ENCODE results near the gene STRAP. TPM values are rescaled to one million over a fixed set of nuclear protein-coding genes. Genes with fewer than 3 reads are reported as not detected.
A peak's percentile ranks its signal among the peaks of the same experiment; 100 is the strongest.

Gene STRAP
- total and polyA plus RNA-seq, 2 of the 4 experiments (the other 2 are of a cell fraction), result 82.1 to 98.1 TPM

DNA sequence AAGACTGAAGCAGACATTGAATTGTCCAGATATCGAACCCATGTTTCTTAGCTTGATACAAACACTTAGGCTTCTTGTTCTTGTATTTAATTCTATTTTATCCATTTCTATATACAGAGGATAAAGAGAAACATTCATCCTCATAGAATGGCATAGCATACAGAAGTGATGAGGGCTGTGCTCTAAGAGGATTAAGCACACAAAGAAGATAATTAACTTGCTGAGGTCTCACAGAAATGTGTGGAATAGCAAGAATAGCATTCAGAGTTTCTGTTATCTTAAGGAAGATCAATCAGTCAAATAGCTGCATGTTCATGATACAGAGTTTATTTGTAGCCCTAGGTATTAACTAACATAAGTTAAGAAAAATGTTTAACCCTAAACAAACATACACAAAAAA, 27.3 kb upstream of the STRAP start:
- H4K5ac ChIP-seq (ENCODE audit: low read depth, low read length), result no peak overlapping the region
- no peak overlapping the region for H2AK5ac ChIP-seq (ENCODE audit: low read depth, low read length)
- intact Hi-C loops (cut with micrococcal nuclease) (loop anchor here (5.0 to 10.0 kb wide), 2 partner anchors 83 to 160 kb away; no protein-coding TSS in a partner anchor), dilution Hi-C loops (cut with HindIII; ENCODE audit: low sequenced_read_pairs, unreplicated experiment) (no loop called here), in situ Hi-C loops (cut with MboI; ENCODE audit: low sequenced_read_pairs) (loop anchor here (5.0 kb wide), 2 partner anchors 258 to 583 kb away; no protein-coding TSS in a partner anchor)
- H2BK20ac ChIP-seq (ENCODE audit: low read depth, low read length), result no peak overlapping the region
- H4K8ac ChIP-seq (ENCODE audit: low read depth in 2 of 2, low read length in 2 of 2), result no peak overlapping the region
- peak overlapping the region; percentile 71; the same call in 1 of the 2 replicates for H2BK120ac ChIP-seq (ENCODE audit: low read depth, low read length)
- no peak overlapping the region for H3K27ac ChIP-seq (ENCODE audit: insufficient read depth, low read length)
- no peak overlapping the region for H3K23ac ChIP-seq (ENCODE audit: low read depth, low read length)
- H3K9ac ChIP-seq (ENCODE audit: low read depth, low read length), result no peak overlapping the region; the same call in 1 of the 2 replicates
- no peaks in the 10 kb centered on the region for H3K36me3 ChIP-seq (ENCODE audit: control insufficient read depth, insufficient read depth, low read length)
- no peak overlapping the region; the same call in 2 of the 3 replicates for H2BK15ac ChIP-seq (ENCODE audit: low read depth, low read length)
- H3K79me1 ChIP-seq (ENCODE audit: low read depth in 1 of 2, low read length in 2 of 2), result no peaks in the 10 kb centered on the region
- no peak overlapping the region for H2AK9ac ChIP-seq (replicated peaks; ENCODE audit: low read depth, low read length, poor library complexity)
- H3K27me3 ChIP-seq (ENCODE audit: control insufficient read depth, insufficient read depth, low read length), result no peaks in the 10 kb centered on the region
- CTCF ChIA-PET, result interaction anchor here (0.9 to 1.0 kb wide), 5 partner anchors 57 to 280 kb away, joined by 3 to 7 read pairs (median 4); no protein-coding TSS in a partner anchor
- H2AFZ ChIP-seq (replicated peaks; ENCODE audit: low read length, poor library complexity), result no peak overlapping the region
- DNase-seq (no peak), ATAC-seq (ENCODE audit: low read depth) (no peak)
- H3K4me2 ChIP-seq (ENCODE audit: low read depth, low read length), result no peak overlapping the region
- BruUV-seq (replicated peaks), result no TSS peak
- TF ChIP-seq FOS (IDR thresholded peaks at IDR 0.05; ENCODE audit: low read depth, low read length) (no peak), MAZ (IDR thresholded peaks at IDR 0.05; ENCODE audit: borderline replicate concordance, low read depth, low read length) (no peak), CHD1 (IDR thresholded peaks at IDR 0.05; ENCODE audit: low read depth, low read length) (no peak), RCOR1 (IDR thresholded peaks at IDR 0.05; ENCODE audit: insufficient replicate concordance, low read length) (no peak), RFX5 (IDR thresholded peaks at IDR 0.05; ENCODE audit: low read depth, low read length) (no peak), MXI1 (IDR thresholded peaks at IDR 0.05; ENCODE audit: borderline replicate concordance, low read depth, low read length) (no peak), RAD21 (IDR thresholded peaks at IDR 0.05; ENCODE audit: low read length) (no peak), NFE2L2 (IDR thresholded peaks at IDR 0.05; ENCODE audit: low read depth, low read length) (no peak), MAFK (IDR thresholded peaks at IDR 0.05; ENCODE audit: low read depth, low read length) (no peak), BHLHE40 (IDR thresholded peaks at IDR 0.05; ENCODE audit: low read depth, low read length) (no peak), CEBPB (IDR thresholded peaks at IDR 0.05; ENCODE audit: low read depth, low read length) (no peak), POLR2A (IDR thresholded peaks at IDR 0.05; ENCODE audit: low read depth, low read length) (no peak), SMC3 (IDR thresholded peaks at IDR 0.05; ENCODE audit: low read depth, low read length) (no peak)
- TF ChIP-seq, protein P1, sequence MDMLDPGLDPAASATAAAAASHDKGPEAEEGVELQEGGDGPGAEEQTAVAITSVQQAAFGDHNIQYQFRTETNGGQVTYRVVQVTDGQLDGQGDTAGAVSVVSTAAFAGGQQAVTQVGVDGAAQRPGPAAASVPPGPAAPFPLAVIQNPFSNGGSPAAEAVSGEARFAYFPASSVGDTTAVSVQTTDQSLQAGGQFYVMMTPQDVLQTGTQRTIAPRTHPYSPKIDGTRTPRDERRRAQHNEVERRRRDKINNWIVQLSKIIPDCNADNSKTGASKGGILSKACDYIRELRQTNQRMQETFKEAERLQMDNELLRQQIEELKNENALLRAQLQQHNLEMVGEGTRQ (IDR thresholded peaks at IDR 0.05; ENCODE audit: low read depth, low read length), result no peak
- TF ChIP-seq, protein P2, sequence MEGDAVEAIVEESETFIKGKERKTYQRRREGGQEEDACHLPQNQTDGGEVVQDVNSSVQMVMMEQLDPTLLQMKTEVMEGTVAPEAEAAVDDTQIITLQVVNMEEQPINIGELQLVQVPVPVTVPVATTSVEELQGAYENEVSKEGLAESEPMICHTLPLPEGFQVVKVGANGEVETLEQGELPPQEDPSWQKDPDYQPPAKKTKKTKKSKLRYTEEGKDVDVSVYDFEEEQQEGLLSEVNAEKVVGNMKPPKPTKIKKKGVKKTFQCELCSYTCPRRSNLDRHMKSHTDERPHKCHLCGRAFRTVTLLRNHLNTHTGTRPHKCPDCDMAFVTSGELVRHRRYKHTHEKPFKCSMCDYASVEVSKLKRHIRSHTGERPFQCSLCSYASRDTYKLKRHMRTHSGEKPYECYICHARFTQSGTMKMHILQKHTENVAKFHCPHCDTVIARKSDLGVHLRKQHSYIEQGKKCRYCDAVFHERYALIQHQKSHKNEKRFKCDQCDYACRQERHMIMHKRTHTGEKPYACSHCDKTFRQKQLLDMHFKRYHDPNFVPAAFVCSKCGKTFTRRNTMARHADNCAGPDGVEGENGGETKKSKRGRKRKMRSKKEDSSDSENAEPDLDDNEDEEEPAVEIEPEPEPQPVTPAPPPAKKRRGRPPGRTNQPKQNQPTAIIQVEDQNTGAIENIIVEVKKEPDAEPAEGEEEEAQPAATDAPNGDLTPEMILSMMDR (conservative IDR thresholded peaks at IDR 0.05; ENCODE audit: low read depth, low read length), result no peak
- TF ChIP-seq, protein P3, sequence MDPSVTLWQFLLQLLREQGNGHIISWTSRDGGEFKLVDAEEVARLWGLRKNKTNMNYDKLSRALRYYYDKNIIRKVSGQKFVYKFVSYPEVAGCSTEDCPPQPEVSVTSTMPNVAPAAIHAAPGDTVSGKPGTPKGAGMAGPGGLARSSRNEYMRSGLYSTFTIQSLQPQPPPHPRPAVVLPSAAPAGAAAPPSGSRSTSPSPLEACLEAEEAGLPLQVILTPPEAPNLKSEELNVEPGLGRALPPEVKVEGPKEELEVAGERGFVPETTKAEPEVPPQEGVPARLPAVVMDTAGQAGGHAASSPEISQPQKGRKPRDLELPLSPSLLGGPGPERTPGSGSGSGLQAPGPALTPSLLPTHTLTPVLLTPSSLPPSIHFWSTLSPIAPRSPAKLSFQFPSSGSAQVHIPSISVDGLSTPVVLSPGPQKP (IDR thresholded peaks at IDR 0.05; ENCODE audit: borderline replicate concordance, low read depth, low read length), result no peak
- no peak overlapping the region for H3K4me3 ChIP-seq (ENCODE audit: insufficient read depth, low read depth, low read length)
- no peaks in the 10 kb centered on the region for H4K20me1 ChIP-seq (ENCODE audit: insufficient read depth, low read length)
- POLR2A ChIA-PET (ENCODE audit: unreplicated experiment), result no interaction called here
- 0 out of 2 replicates have a peak, but pooled peaks cover 3% of the 10 kb centered on the region for H3K9me1 ChIP-seq (ENCODE audit: insufficient read depth, low read length)
- H3K4me1 ChIP-seq (ENCODE audit: control insufficient read depth, insufficient read depth, low read length), result peaks cover 13% of the 10 kb centered on the region
- no peak overlapping the region for H3K56ac ChIP-seq (ENCODE audit: extremely low read depth, insufficient read depth, low read length)
- no peaks in the 10 kb centered on the region for H3K9me3 ChIP-seq (ENCODE audit: control insufficient read depth, insufficient read depth, low read length)
- H3K18ac ChIP-seq (ENCODE audit: low read depth, low read length), result peak overlapping the region; percentile 52; the same call in 1 of the 2 replicates
- H2BK5ac ChIP-seq (ENCODE audit: low read depth, low read length, poor library complexity, severe bottlenecking), result no peak overlapping the region
- H3K14ac ChIP-seq (replicated peaks; ENCODE audit: low read depth, low read length), result no peak overlapping the region
- no peak overlapping the region; the same call in 1 of the 2 replicates for H3K4ac ChIP-seq (ENCODE audit: low read depth, low read length)
- WGBS, 2 experiments (ENCODE audit: extremely low coverage in 2 of 2, insufficient read length in 1 of 2), result no CpG with 5 or more reads among the region's 1 CpG
- H4K91ac ChIP-seq (ENCODE audit: insufficient read depth, low read depth, low read length), result no peak overlapping the region

All from IMR-90 (cell line).